Stimulated activated CD4-positive, alpha-beta T cell treated with anti-CD3 and anti-CD28 coated beads, Interleukin-1b, Interleukin-23, amount 100 ng/mL, for 1 hour (primary cell): ENCODE results near the gene CPNE6.
"Not testable (repeated sequence)": the region's sequence is repeated elsewhere in the genome, so short reads cannot be mapped to it uniquely, and the experiment has no call there.

Experiments used
- DNase-seq, 2 donors: peaks; one replicate each; pipeline ENCODE4 v3.0.0-alpha.2; 2020; ENCODE audit warnings: low read depth in 2 of 2

The CPNE6 gene

DNA sequence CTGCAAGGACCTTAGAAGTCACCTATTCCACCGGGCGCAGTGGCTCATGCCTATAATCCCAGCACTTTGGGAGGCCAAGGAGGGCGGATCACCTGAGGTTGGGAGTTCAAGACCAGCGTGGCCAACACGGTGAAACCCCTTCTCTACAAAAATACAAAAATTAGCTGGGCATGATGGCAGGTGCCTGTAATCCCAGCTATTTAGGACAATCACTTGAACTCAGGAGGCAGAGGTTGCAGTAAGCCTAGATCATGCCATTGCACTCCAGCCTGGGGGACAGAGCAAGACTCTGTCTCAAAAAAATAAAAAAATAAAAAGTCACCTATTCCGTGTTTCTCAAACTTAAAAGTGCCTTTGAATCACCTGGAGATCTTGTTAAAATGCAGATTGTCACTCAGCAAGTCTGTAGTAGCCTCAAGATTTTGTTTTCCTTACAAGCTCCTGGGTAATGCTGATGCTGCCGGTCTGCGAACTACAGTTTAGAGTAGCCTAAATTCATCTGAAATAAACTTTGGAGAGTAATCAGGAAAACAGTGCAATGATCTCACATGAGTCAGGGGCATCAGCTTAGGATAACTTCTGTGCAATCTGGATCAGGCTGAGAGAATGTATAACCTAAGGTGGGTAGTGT lies 34.4 kb downstream of the CPNE6 start:
- DNase-seq, result not testable (repeated sequence)

DNA sequence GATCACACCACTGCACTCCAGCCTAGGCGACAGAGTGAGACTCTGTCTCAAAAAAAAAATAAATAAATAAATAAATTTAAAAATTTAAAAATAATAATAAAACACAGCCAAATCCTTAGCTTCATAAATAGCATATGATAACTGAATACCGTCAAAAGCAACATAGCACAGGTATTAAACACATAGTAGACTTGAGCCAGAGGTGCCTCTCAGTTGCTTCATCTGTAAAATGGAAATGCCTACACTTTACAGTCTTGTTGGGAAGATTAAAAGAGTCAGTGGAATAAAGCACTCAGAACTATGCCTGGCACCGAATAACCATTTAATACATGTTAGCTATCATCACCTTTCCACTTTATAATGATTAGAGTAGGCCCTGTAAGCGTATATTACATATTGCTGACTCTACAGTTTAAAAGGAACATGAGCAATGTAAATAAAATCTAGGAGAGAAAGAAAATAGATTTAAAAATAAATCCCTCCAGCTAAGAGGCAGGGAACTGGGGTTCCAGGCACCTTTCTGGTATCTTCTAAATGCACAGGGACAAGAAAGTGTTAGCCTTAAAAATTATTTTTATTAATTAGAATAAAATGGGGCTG lies 35.4 kb downstream of the CPNE6 start:
- no peak for DNase-seq

DNA sequence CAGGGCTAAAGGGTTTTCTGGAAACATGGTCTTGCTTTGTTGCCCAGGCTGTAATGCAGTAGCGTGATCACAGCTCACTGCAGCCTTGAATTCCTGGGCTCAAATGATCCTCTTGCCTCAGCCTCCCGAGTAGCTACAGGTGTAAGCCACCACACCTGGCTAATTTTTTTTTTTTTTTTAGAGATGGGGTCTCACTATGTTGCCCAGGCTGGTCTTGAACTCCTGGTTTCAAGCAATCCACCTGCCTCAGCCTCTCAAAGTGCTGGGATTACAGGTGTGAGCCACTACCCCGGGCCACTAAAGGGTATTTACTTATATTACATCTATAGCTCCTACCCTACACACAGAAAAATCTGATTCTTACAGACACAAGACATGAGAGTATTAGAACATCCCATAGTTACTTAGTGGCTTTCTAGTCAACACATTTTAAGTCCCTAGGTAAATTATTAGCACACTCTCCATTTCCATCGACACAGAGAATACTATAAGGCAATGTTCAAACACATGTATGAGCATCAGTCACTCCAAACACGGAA lies 37.0 kb downstream of the CPNE6 start:
- no peak for DNase-seq

DNA sequence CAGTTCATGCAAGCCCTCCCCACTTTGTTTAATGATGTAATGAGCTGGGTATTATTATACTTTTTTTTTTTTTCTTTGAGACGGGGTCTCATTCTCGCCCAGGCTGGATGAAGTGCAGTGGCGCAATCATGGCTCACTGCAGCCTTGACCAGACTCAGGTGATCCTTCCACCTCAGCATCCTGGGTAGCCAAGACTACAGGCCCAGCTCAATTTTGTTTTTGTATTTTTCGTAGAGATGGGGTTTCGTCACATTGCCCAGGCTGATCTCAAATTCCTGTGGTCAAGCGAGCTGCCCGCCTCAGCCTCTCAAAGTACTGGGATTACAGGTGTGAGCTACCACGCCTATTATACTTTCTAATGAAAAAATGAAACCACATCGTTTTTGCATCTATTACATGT lies 38.7 kb downstream of the CPNE6 start:
- no peak for DNase-seq

DNA sequence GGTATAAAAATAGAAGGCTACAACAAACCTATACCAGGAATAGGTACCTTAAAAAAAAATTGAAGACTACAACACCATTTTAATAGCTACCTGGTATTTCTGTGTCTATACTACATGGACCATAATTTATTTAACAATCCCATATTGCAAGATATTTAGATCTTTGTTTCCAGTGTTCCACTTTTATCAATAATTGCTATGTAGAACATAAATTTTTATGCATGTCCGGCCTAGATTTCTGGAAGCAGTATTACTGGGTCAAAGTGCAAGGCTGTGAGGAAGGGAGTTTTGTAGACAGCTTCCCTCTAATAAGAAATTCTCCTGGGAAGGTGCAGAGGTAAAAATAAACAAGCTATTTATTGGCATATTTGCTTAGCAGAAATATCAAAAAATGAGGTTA lies 39.2 kb downstream of the CPNE6 start:
- no peak for DNase-seq

DNA sequence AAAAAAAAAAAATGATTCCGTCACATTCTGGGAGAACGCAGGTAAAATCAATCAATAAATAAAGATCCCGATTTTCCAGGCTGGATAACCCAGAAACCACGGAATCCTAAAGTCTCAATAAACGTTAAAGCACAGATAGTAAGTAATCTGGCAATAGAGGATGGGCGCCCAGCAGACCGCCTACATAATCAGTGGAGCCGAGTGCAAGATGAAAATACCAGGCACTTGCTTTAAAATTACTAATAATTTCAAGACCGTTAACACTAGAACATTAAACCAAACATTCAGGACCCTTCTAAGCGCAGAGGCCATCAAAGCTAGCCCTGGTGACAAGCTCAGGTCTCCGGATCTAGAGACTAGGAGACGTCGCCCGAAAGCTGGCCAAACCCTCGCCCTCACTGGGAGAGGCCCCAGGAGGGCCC lies 42.0 kb downstream of the CPNE6 start:
- DNase-seq, result no peak

DNA sequence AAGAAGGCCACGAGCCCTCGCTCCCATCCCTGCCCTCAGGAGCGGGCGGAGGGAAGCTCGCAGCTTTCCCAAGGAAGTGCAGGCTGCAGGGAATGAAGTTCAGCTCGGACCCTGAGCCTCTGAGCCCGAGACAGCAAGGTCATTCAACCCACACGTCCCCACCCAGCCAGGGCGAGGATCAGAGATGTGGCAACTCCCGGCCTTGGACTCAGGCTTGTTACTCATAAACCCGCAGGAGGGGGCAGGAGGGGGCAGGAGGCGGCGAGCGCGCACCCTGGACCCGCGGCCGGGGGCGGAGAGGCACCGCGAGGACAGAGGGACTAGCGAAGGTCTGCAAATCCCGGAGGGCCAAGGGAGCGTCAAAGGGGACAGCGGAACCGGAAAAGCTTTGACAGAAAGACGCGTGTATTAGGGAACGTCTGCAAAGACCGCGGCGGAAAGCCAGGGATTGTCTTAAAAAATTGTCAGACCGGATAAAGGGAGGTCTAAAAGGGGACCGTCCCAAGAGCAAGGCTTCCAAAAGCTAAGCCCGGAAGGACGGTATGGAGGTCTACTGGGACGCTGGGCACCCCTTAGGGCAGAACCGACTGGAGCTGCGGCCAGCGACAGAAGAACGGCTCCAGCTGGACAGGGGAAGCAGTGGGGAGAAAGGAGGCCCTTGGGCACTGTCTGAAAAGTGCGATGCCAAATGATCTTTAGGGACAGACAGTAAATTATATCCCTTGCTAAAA lies 42.6 kb downstream of the CPNE6 start:
- DNase-seq, result peak; percentile 40 to 42

DNA sequence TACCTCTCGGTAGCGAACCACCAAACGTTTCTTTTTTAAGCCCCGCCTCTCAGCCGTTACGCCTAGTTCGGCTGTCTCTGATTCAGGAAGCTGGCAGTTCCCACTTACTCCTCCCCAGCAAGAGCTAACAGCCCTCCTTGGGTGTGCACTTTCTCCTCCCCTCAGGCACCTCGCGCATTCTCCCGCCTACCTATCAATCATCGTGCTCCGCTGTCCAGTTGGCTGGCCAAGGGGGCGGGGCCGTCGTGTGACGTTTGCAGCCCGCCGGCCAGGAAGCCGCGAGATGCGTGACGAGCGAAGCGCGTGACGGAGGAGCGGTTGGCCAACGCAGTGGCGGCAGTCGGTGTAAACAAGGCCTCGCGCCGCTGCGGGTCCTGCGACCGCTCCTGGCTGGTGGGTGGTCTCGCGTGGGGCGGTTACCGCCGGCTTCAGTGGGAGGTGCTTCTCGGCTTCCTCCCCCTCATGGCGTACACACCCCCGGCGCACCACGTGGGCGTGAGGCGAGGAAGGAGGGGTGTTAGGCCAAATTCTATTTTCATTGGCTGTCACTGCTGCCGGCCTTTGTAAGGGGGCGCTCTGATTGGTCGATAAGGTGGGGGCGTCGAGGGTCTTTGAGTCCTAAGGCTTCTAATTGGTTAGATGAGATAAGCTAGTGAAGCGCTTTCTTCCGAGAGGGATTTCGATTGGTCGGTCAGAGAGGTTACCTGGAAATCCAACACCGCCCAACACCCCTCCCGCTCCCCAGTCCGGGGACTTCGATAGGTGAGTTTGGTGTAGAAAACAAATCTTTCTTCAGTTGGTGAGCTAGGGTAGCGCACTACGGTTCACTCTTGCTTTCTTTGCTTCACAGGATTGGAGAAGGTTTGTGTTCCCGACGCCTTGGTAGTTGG lies 43.4 kb downstream of the CPNE6 start, which contains the start of the genes DCAF11 and NRL:
Gene DCAF11, plus strand, starts transcription at position 246 of the 890 bp plus-strand sequence. CDS start 818 bp downstream, outside the sequence.
Gene NRL, minus strand, starts transcription at position 418 of the 890 bp plus-strand sequence. CDS start 32,101 bp downstream, outside the sequence.
- DNase-seq, result peak; percentile 95

DNA sequence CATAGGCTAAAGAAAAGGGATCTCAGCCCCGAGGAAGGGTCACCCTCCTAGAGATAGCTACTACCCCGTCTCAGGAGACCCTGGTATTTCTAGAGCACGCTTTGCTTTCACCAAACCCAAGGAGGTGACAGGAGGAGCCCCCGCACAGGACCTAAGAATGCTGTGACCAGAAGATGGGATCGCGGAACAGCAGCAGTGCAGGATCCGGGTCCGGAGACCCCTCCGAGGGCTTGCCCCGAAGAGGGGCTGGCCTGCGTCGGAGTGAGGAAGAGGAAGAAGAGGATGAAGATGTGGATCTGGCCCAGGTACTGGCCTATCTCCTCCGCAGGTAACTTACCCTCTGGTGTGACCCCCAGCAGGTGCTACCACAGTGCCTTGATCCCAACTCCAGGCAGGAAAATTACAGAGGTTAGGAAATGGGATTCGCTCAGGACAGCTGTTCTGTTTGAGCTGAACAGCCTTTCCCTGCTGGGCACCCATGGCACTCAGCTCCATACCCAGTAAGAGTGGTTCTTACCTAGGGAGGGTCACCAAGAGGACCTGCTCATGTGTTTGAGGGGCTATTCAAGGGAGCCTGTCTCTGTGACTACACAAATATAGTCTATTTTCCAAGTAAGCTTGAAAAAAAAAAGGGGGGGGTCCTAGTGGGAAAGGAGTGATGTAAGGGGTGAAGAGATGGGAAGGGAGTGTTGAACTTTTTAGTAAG lies 44.2 kb downstream of the CPNE6 start:
- DNase-seq, result no peak

DNA sequence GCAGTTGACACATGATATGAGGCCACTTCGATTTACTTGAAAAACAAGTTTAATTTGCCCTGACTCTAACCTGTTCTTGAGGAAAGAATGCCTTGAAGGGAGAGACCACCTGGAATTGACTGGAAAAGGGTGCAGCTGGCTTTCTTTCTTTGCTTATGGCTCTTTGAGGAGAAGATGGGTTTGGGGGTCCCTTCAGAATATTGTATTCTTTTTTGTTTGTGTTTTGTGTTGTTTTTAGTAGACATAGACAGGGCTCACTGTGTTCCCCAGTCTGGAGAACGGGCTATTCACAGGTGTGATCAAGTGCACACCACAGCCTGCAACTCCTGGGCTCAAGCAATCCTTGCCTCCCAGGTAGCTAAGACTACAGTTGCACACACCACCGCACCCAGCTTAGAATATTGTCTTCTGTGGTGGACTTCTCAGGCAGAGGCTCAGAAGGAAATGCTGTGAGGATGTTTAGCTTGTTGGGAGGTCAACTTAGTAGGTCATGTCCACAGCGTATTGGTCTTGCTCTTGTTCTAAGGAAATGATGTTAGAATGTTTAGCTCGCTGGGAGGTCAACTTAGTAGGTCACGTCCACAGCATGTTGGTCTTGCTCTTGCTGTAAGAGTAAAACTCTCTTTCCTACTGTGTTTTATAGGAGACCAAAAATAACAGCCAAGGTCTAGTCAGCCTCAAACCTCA lies 44.9 kb downstream of the CPNE6 start:
- no peak for DNase-seq

DNA sequence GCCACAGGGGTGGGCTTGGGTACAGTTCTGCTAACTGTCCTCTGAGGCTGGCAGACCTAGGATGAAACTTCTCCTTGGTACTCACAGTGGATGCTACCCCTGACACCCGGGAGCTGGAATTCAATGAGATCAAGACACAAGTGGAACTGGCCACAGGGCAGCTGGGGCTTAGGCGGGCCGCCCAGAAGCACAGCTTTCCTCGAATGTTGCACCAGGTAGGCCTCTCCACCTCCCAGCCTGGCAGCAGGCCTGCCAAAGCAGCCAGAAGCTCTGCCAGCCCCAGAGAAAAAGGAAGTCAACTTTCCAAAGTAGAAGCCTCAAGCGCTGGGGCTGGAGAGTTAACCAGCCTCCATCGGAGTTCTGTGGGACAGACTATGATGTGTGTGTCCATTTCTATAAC lies 45.8 kb downstream of the CPNE6 start:
- DNase-seq, result no peak

DNA sequence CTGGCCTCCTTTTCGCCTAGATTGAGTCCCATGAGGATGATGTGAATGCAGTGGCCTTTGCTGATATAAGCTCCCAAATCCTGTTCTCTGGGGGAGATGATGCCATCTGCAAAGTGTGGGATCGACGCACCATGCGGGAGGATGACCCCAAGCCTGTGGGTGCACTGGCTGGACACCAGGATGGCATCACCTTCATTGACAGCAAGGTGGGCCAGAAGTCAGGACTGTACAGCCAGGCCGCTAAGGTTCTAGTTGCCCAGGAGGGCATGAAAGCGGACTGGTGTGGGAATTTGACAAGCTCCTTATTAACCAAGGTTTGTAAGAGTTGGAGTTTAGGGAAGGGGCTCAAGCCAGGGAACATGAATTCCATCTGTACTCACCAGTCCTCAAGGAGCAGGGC lies 48.3 kb downstream of the CPNE6 start:
- no peak for DNase-seq

DNA sequence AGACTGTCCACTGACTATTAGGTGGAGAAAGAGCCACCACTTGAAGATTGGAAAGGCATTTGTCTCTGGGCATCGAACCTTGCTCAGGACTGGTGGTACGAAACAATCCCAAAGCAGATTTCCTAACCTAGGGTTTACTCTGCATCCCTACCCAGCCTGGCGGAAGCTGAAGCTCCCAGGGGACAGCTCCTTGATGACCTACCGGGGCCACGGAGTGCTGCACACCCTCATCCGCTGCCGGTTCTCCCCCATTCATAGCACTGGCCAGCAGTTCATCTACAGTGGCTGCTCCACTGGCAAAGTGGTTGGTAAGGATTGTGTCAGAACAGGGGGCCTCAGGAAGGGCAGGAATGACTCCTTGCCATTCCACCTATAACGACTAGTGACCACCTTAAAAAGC lies 49.8 kb downstream of the CPNE6 start:
- no peak for DNase-seq

DNA sequence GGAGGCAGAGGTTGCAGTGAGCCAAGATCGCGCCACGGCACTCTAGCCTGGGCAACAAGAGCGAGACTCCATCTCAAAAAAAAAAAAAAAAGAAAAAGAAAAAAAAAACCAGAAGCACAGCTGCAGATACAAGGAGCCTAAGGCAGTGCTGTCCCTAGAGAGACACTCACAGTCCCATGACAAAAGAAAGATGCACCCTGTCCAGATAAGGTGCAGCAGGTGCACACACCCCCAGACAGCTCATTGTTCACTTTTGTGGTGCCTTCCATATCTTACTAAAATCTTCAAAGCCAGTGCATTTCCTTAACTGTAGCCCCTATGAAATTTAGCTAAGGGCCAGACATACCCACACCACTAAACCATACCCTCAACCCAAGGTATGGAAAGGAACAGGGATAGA lies 51.1 kb downstream of the CPNE6 start:
- DNase-seq, result no peak

DNA sequence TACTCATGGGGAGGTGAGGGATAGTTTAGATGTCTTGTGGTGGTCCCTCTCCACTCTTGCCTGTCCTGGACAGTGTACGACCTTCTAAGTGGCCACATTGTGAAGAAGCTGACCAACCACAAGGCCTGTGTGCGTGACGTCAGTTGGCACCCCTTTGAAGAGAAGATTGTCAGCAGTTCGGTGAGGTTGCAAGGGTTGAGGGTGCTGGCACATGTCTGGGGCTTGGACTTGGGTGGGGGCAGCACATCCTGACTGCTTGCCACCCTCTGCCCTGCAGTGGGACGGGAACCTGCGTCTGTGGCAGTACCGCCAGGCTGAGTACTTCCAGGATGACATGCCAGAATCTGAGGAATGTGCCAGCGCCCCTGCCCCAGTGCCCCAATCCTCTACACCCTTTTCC lies 51.5 kb downstream of the CPNE6 start:
- DNase-seq, result no peak

DNA sequence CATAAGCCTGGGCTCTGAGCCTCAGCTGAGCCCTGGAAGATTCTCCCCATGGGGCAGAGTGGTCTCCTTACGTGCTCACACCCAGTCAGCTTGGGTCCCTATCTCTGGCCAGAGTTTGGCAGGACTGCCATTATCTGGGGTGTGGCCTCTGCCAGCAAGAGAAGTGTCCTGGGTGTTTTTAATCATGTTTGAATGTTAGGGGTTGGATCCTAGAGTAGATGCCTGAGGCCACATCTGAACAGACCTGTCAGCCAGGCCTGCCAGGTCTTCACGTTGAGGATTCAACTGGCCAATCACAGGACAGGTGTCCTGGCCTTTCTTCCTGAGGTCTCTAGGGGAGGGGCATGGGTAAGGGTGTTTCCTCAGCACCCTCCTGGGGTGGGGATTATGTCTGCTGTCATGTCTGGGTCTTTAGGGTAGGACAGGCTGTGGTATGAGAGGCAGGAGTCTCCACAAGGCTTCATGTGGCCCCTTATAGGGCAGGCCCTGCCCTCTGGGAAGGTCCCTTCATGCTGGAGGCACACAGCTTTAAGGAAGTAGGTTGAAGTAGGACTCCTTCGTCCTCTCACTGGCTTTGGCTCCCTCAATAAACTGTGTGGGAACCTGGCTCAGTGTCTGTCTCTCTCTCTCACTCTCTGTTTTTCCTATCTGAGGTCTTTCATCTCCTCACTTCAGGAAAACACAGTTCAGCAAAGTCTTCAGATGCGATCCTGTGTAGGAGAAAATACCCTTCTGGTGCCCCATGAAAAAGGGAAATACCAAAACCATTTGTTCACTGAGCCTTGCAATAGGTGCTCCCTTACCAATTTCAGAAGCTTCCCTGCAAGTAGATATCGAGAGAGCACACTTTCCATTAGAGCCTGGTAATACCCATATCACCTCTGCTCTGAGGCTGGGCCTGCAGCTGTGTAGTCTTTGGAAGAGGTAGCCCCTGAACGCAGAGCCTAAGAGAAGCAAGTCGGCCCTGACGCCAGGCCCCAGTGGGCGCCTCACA lies 52.4 kb downstream of the CPNE6 start:
- no peak for DNase-seq

DNA sequence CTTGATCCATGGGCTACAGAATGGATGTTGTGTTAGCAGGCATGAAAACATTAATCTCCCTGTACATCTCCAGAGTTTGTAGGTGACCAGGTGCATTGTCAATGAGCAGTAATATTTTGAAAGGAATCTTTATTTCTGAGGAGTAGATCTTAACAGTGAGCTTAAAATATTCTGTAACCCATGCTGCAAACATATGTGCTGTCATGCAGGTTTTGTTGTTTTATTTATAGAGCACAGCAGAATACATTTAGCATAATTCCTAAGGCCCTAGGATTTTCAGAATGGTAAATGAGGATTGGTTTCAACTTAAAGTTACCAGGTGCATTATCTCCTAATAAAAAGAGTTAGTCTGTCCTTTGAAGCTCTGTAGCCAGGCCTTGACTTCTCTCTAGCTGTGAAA lies 55.6 kb downstream of the CPNE6 start:
- no peak for DNase-seq

DNA sequence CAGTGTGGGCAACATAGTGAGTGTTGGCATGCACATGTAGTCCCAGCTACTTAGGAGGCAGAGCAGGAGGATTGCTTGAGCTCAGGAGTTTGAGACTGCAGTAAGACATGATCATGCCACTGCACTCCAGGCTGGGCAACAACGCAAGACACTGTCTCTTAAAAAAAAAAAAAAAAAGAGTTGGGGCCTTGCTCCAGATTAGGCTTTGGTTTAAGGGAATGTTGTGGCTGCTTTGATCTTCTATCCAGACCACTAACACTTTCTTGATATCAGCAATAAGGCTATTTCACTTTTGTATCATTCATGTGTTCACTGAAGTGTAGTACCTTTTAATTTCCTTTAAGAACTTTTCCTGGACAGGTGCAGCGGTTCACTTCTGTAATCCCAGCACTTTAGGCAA lies 56.3 kb downstream of the CPNE6 start:
- DNase-seq, result no peak
